Stimulated activated CD4-positive, alpha-beta T cell treated with anti-CD3 and anti-CD28 coated beads, TNF-alpha, amount 100 ng/mL, for 24 hours (primary cell): ENCODE results near the gene FOXO4.

ENCODE experiments used
- DNase-seq, 3 experiments: peaks; one replicate each; pipeline ENCODE4 v3.0.0-alpha.2; 2020; ENCODE audit warnings: low read depth in 3 of 3

Gene FOXO4

GRCh38 chrX:71140440-71140839 is 44.8 kb downstream of the FOXO4 start:
- no peak for DNase-seq

DNA sequence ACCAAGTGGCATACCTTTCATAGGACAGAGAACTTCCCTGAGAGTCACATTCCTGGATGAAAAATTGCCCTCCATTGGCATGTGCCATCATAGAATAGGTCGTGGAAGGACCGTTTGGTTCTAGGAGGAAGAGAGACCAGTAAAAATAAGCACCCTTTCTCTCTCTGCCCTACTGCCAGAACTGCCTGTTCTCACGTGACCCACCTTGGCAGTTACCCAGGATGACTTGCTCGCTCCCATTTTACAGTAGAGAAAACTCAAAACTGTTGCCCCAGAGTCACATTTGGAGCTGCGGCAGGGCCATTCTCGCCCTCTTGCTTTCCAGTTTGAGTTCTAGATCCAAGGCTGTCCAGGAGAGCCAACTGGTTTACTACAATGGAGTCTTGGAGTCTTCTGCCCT is 47.9 kb downstream of the FOXO4 start:
- no peak for DNase-seq

GRCh38 chrX:71144651-71145050 is 49.0 kb downstream of the FOXO4 start, which contains the start of gene NLGN3:
NLGN3 (plus strand) TSS chrX:71144841; CDS start chrX:71147750, 2,909 bp downstream.
- DNase-seq, result no peak

- DNase-seq, result no peak
These were observed 52.0 kb downstream of the FOXO4 start for GRCh38 chrX:71147496-71148277.

- DNase-seq, result no peak
These were observed 52.6 kb downstream of the FOXO4 start for GRCh38 chrX:71148278-71148663.

DNA sequence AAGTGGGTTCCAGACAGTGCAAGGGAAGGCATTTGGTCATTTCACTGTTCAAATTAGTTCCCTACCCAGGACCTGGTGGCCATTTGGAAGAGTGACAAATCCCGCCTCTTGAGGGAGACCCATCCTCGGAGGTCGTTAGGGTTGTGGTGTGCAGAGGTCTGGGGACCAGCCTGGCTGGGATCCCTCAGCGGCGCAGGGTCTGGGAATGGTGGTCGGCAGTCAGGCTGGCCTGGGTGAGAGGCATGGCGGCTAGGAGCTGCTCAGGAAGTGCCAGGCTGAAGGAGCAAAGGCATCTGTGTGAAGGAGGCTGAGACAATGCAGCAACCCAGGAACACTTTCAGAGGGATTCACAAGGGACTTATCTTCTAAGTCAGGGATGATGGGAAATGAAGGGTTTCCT is 55.7 kb downstream of the FOXO4 start:
- DNase-seq, result no peak
